Measurements from ENCODE around the gene PRDM10. TPM values are rescaled to one million over a fixed set of nuclear protein-coding genes. Genes with fewer than 3 reads are reported as not detected.

PRDM10 gene
- total RNA-seq, 1 experiment from 2014 or later, result 9.2 TPM

GRCh38 chr11:129885381-129885780 lies 117.3 kb downstream of the PRDM10 start:
- RAD21 ChIA-PET (ENCODE audit: low non-redundant PET in 1 of 2, low total read pairs in 2 of 2, uncharacterized antibody in 2 of 2, unreplicated experiment in 2 of 2), result no interaction called here
- ATAC-seq (no peak), DNase-seq (ENCODE audit: low read depth, low spot score) (no peak)
- Histone ChIP-seq H3K9ac (ENCODE audit: low read length) (no peak overlapping the region), H3K9me2 (ENCODE audit: insufficient read depth) (no peaks in the 10 kb centered on the region), H3K4me1 (ENCODE audit: control insufficient read depth in 1 of 2, insufficient read depth in 2 of 2, low read length in 2 of 2) (no peaks in the 10 kb centered on the region), H3K27me3 (ENCODE audit: insufficient read depth, low read length) (no peaks in the 10 kb centered on the region), H4K20me1 (ENCODE audit: insufficient read depth) (no peaks in the 10 kb centered on the region), H3K4me3 (replicated peaks in 1 of 2; ENCODE audit: low read depth in 1 of 2, low read length in 2 of 2) (no peak overlapping the region), H3K79me2 (ENCODE audit: insufficient read depth, low read length) (no peaks in the 10 kb centered on the region; the same call in 1 of the 2 replicates), H3K36me3 (ENCODE audit: control insufficient read depth in 1 of 2, insufficient read depth in 2 of 2, low read length in 2 of 2) (peaks cover 64 to 77% of the 10 kb centered on the region in 2 experiments), H3K4me2 (ENCODE audit: low read length) (no peak overlapping the region), H3K27ac (ENCODE audit: low read depth, low read length) (no peak overlapping the region), H2AFZ (ENCODE audit: low read depth, low read length, poor library complexity, severe bottlenecking) (no peak overlapping the region), H3K9me3 (ENCODE audit: control insufficient read depth in 1 of 2, insufficient read depth in 1 of 2, low read depth in 1 of 2, low read length in 2 of 2) (no peaks in the 10 kb centered on the region)
- POLR2A ChIA-PET, result no interaction called here
- TF ChIP-seq EZH2 (IDR thresholded peaks at IDR 0.05) (no peak), CBX3 (IDR thresholded peaks at IDR 0.05; ENCODE audit: low read depth) (no peak), RAD21 (IDR thresholded peaks at IDR 0.05; ENCODE audit: low read depth) (no peak), SP1 (IDR thresholded peaks at IDR 0.05; ENCODE audit: low read depth) (no peak), MAX (IDR thresholded peaks at IDR 0.05) (no peak), EZH2phosphoT487 (IDR thresholded peaks at IDR 0.05; ENCODE audit: borderline replicate concordance) (no peak), SIN3A (IDR thresholded peaks at IDR 0.05; ENCODE audit: low read depth) (no peak), ZFX (IDR thresholded peaks at IDR 0.05) (no peak), TCF7L2 (IDR thresholded peaks at IDR 0.05; ENCODE audit: borderline replicate concordance, extremely low read depth, insufficient read depth, insufficient read length) (no peak), JUND (IDR thresholded peaks at IDR 0.05) (no peak), SRF (IDR thresholded peaks at IDR 0.05; ENCODE audit: low read depth) (no peak), FOSL1 (IDR thresholded peaks at IDR 0.05; ENCODE audit: low read depth) (no peak), CEBPB (IDR thresholded peaks at IDR 0.05; ENCODE audit: low read depth) (no peak), ELF1 (IDR thresholded peaks at IDR 0.05; ENCODE audit: borderline replicate concordance, low read depth) (no peak), POLR2AphosphoS5 (IDR thresholded peaks at IDR 0.05; ENCODE audit: low read depth, low read length) (no peak), EGR1 (IDR thresholded peaks at IDR 0.05; ENCODE audit: low read depth) (no peak)
- TF ChIP-seq, protein P1, sequence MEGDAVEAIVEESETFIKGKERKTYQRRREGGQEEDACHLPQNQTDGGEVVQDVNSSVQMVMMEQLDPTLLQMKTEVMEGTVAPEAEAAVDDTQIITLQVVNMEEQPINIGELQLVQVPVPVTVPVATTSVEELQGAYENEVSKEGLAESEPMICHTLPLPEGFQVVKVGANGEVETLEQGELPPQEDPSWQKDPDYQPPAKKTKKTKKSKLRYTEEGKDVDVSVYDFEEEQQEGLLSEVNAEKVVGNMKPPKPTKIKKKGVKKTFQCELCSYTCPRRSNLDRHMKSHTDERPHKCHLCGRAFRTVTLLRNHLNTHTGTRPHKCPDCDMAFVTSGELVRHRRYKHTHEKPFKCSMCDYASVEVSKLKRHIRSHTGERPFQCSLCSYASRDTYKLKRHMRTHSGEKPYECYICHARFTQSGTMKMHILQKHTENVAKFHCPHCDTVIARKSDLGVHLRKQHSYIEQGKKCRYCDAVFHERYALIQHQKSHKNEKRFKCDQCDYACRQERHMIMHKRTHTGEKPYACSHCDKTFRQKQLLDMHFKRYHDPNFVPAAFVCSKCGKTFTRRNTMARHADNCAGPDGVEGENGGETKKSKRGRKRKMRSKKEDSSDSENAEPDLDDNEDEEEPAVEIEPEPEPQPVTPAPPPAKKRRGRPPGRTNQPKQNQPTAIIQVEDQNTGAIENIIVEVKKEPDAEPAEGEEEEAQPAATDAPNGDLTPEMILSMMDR (IDR thresholded peaks at IDR 0.05 in 2 of 3, conservative IDR thresholded peaks at IDR 0.05 in 1 of 3; ENCODE audit: borderline replicate concordance in 1 of 3, insufficient read depth in 1 of 3, low read depth in 2 of 3, low read length in 2 of 3), result no peak
- TF ChIP-seq, protein P2, sequence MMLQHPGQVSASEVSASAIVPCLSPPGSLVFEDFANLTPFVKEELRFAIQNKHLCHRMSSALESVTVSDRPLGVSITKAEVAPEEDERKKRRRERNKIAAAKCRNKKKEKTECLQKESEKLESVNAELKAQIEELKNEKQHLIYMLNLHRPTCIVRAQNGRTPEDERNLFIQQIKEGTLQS (IDR thresholded peaks at IDR 0.05), result no peak
- TF ChIP-seq, protein P3, sequence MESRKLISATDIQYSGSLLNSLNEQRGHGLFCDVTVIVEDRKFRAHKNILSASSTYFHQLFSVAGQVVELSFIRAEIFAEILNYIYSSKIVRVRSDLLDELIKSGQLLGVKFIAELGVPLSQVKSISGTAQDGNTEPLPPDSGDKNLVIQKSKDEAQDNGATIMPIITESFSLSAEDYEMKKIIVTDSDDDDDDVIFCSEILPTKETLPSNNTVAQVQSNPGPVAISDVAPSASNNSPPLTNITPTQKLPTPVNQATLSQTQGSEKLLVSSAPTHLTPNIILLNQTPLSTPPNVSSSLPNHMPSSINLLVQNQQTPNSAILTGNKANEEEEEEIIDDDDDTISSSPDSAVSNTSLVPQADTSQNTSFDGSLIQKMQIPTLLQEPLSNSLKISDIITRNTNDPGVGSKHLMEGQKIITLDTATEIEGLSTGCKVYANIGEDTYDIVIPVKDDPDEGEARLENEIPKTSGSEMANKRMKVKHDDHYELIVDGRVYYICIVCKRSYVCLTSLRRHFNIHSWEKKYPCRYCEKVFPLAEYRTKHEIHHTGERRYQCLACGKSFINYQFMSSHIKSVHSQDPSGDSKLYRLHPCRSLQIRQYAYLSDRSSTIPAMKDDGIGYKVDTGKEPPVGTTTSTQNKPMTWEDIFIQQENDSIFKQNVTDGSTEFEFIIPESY (IDR thresholded peaks at IDR 0.05; ENCODE audit: extremely low read depth, insufficient replicate concordance, low read length), result no peak
- TF ChIP-seq, protein P4, sequence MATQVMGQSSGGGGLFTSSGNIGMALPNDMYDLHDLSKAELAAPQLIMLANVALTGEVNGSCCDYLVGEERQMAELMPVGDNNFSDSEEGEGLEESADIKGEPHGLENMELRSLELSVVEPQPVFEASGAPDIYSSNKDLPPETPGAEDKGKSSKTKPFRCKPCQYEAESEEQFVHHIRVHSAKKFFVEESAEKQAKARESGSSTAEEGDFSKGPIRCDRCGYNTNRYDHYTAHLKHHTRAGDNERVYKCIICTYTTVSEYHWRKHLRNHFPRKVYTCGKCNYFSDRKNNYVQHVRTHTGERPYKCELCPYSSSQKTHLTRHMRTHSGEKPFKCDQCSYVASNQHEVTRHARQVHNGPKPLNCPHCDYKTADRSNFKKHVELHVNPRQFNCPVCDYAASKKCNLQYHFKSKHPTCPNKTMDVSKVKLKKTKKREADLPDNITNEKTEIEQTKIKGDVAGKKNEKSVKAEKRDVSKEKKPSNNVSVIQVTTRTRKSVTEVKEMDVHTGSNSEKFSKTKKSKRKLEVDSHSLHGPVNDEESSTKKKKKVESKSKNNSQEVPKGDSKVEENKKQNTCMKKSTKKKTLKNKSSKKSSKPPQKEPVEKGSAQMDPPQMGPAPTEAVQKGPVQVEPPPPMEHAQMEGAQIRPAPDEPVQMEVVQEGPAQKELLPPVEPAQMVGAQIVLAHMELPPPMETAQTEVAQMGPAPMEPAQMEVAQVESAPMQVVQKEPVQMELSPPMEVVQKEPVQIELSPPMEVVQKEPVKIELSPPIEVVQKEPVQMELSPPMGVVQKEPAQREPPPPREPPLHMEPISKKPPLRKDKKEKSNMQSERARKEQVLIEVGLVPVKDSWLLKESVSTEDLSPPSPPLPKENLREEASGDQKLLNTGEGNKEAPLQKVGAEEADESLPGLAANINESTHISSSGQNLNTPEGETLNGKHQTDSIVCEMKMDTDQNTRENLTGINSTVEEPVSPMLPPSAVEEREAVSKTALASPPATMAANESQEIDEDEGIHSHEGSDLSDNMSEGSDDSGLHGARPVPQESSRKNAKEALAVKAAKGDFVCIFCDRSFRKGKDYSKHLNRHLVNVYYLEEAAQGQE (IDR thresholded peaks at IDR 0.05; ENCODE audit: low read depth), result no peak
- CTCF ChIA-PET, result no interaction called here
- no TSS peak for BruUV-seq (replicated peaks)
- intact Hi-C loops (cut with micrococcal nuclease), result no loop called here
